DND-41 (cell line): ENCODE results near the gene TMEM266.
"Not testable (repeated sequence)": the region's sequence is repeated elsewhere in the genome, so short reads cannot be mapped to it uniquely, and the experiment has no call there.

ENCODE experiments used
- ATAC-seq: fragments of 200-7000 bp; cut with Tn5 transposase; 3 replicates; pipeline ENCODE4 v1.9.1; 2021; ENCODE audit warnings: low read depth; ENCODE audit not compliant: insufficient read depth
- DNase-seq: peaks from one replicate; pipeline ENCODE4 v3.0.0-alpha.2; 2020
- H2AFZ ChIP-seq: 2 replicates; pipeline ENCODE4 v1.6.0; 2012; ENCODE audit warnings: low read depth, low read length
- H3K27ac ChIP-seq: 2 replicates; pipeline ENCODE4 v1.5.1; 2012; ENCODE audit warnings: low read length, inconsistent platforms
- H3K27me3 ChIP-seq: fragments of 200-600 bp; sonication (generic); 2 replicates; pipeline ENCODE4 v1.6.0; 2012; ENCODE audit warnings: low read length, mild to moderate bottlenecking, inconsistent platforms; ENCODE audit not compliant: insufficient read depth, poor library complexity
- H3K36me3 ChIP-seq: 2 replicates; pipeline ENCODE4 v1.5.1; 2012; ENCODE audit warnings: low read length, inconsistent platforms; ENCODE audit not compliant: insufficient read depth
- H3K4me1 ChIP-seq: 2 replicates; pipeline ENCODE4 v1.5.1; 2012; ENCODE audit warnings: mild to moderate bottlenecking, low read length; ENCODE audit not compliant: insufficient read depth
- H3K4me2 ChIP-seq: 2 replicates; pipeline ENCODE4 v1.6.0; 2012; ENCODE audit warnings: mild to moderate bottlenecking, moderate library complexity, low read length, inconsistent platforms; ENCODE audit not compliant: insufficient read depth
- H3K4me3 ChIP-seq, 2 experiments: fragments of 200-600 bp in 1 of 2; shearing (Covaris generic) in 1 of 2; 2 replicates each; pipeline ENCODE4 v1.5.1; 2012 to 2016; ENCODE audit warnings: inconsistent platforms in 2 of 2, low read length in 2 of 2, mild to moderate bottlenecking in 2 of 2, low read depth in 1 of 2, moderate library complexity in 1 of 2
- H3K79me2 ChIP-seq: 2 replicates; pipeline ENCODE4 v1.6.0; 2012; ENCODE audit warnings: low read length, inconsistent platforms; ENCODE audit not compliant: insufficient read depth
- H3K9ac ChIP-seq: 2 replicates; pipeline ENCODE4 v1.6.0; 2012; ENCODE audit warnings: low read depth, mild to moderate bottlenecking, inconsistent platforms, low read length, moderate library complexity
- H3K9me3 ChIP-seq: 2 replicates; pipeline ENCODE4 v1.5.1; 2012; ENCODE audit warnings: low read length, moderate library complexity, mild to moderate bottlenecking, inconsistent platforms; ENCODE audit not compliant: insufficient read depth, severe bottlenecking
- H4K20me1 ChIP-seq: 2 replicates; pipeline ENCODE4 v1.6.0; 2012; ENCODE audit warnings: low read length; ENCODE audit not compliant: insufficient read depth
- EZH2 ChIP-seq: IDR thresholded peaks from 3 replicates; pipeline ENCODE4 v1.6.1; 2012; ENCODE audit warnings: borderline replicate concordance, low read depth, mild to moderate bottlenecking, moderate library complexity, low read length, inconsistent platforms; ENCODE audit not compliant: severe bottlenecking
- TF ChIP-seq, protein P1 (sequence below): IDR thresholded peaks from 2 replicates; pipeline ENCODE4 v1.5.1; 2012; ENCODE audit warnings: borderline replicate concordance, low read length, moderate library complexity, mild to moderate bottlenecking; ENCODE audit not compliant: poor library complexity, severe bottlenecking; ENCODE audit errors: extremely low read depth

The TMEM266 gene, protein sequence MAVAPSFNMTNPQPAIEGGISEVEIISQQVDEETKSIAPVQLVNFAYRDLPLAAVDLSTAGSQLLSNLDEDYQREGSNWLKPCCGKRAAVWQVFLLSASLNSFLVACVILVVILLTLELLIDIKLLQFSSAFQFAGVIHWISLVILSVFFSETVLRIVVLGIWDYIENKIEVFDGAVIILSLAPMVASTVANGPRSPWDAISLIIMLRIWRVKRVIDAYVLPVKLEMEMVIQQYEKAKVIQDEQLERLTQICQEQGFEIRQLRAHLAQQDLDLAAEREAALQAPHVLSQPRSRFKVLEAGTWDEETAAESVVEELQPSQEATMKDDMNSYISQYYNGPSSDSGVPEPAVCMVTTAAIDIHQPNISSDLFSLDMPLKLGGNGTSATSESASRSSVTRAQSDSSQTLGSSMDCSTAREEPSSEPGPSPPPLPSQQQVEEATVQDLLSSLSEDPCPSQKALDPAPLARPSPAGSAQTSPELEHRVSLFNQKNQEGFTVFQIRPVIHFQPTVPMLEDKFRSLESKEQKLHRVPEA

DNA sequence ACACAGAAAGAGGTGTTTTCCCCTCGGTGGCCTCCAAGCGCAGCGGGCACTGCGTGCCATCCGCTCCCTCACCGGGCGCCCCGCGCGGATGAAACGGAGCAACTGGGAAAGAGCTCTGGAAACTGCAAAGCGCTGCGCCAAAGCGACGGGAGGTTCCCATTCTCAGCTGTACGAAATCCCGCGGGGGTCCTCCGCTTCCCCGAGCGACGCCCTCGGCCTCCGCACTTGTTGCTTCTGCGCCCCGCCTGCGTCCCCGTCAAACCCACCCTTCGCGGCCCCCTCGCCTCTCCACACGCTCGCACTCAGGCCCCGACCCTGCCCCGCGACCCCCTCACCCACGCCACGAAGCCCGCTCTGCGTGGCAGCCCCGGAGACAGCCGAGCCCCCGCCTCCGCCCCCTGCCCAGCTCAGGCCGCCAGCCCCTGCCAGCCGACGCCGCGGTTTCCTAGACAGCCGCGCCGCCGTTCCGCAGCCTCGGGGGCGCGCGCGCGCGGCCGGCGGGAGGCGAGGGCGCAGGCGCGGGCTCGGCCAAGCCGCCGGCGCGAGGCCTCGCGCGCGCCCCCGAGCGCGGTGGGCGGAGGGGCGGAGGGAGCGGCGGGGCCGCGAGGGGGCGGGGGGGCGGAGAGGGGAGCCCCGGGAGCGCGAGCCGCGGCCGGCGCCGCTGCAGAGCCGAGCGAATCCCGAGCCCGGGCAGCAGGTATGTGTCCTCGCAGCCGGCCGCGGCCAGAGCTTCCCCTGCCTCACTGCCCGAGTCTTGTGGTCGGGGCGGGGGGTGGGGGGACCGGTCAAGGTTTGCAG lies at the start of gene TMEM266:
TSS of gene TMEM266 (plus strand) at position 666 of the 798 bp plus-strand sequence. CDS start 74,279 bp downstream, outside the sequence.
- H3K4me3 ChIP-seq = peak within 1 kb of the TSS in 1 of 2 experiments; percentile 46; a peak in 2 of 4 replicates
- ATAC-seq (peak; percentile 45; the same call in 2 of the 3 replicates), DNase-seq (peak; percentile 32)
- H2AFZ ChIP-seq = no peak within 1 kb of the TSS; the same call in 1 of the 2 replicates
- H3K4me2 ChIP-seq = peak within 1 kb of the TSS; percentile 66
- no peak within 1 kb of the TSS for H3K27ac ChIP-seq
- no peaks in the 10 kb centered on the region for H4K20me1 ChIP-seq
- H3K27me3 ChIP-seq = peaks cover 51% of the 10 kb centered on the region
- H3K4me1 ChIP-seq = peaks cover 19% of the 10 kb centered on the region
- no peaks in the 10 kb centered on the region for H3K9me3 ChIP-seq
- H3K79me2 ChIP-seq = no peaks in the 10 kb centered on the region
- H3K36me3 ChIP-seq = no peaks in the 10 kb centered on the region
- peak within 1 kb of the TSS; percentile 28; the same call in 1 of the 2 replicates for H3K9ac ChIP-seq
- TF ChIP-seq EZH2 = no peak
- TF ChIP-seq, protein P1, sequence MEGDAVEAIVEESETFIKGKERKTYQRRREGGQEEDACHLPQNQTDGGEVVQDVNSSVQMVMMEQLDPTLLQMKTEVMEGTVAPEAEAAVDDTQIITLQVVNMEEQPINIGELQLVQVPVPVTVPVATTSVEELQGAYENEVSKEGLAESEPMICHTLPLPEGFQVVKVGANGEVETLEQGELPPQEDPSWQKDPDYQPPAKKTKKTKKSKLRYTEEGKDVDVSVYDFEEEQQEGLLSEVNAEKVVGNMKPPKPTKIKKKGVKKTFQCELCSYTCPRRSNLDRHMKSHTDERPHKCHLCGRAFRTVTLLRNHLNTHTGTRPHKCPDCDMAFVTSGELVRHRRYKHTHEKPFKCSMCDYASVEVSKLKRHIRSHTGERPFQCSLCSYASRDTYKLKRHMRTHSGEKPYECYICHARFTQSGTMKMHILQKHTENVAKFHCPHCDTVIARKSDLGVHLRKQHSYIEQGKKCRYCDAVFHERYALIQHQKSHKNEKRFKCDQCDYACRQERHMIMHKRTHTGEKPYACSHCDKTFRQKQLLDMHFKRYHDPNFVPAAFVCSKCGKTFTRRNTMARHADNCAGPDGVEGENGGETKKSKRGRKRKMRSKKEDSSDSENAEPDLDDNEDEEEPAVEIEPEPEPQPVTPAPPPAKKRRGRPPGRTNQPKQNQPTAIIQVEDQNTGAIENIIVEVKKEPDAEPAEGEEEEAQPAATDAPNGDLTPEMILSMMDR = no peak

DNA sequence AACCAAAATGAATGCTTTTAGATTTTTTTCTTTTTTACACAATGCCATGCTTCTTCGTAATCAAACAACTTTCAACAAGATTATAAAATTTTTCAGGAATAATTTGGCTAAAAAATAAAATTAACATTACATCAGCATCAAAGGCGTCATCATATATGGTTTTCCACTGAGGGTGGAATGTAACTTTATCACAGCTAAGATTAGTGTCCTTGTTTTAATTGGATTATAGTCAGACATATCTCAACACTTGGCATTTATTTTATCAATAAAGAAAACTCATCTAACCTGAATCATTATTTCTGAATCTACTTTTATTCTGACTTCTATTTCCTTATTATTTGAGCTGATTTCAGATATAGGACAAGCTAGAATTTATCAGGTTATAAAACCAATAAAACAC lies 49.2 kb upstream of the TMEM266 start:
- no peak for TF ChIP-seq EZH2
- TF ChIP-seq, protein P1 = no peak
- Histone ChIP-seq H3K9me3 (no peaks in the 10 kb centered on the region), H4K20me1 (no peaks in the 10 kb centered on the region), H3K27me3 (peaks cover 9% of the 10 kb centered on the region), H3K4me1 (no peaks in the 10 kb centered on the region), H2AFZ (no peak overlapping the region), H3K36me3 (no peaks in the 10 kb centered on the region), H3K4me2 (no peak overlapping the region), H3K4me3 (no peak overlapping the region), H3K79me2 (no peaks in the 10 kb centered on the region), H3K27ac (no peak overlapping the region), H3K9ac (no peak overlapping the region)
- ATAC-seq (no peak), DNase-seq (no peak)

DNA sequence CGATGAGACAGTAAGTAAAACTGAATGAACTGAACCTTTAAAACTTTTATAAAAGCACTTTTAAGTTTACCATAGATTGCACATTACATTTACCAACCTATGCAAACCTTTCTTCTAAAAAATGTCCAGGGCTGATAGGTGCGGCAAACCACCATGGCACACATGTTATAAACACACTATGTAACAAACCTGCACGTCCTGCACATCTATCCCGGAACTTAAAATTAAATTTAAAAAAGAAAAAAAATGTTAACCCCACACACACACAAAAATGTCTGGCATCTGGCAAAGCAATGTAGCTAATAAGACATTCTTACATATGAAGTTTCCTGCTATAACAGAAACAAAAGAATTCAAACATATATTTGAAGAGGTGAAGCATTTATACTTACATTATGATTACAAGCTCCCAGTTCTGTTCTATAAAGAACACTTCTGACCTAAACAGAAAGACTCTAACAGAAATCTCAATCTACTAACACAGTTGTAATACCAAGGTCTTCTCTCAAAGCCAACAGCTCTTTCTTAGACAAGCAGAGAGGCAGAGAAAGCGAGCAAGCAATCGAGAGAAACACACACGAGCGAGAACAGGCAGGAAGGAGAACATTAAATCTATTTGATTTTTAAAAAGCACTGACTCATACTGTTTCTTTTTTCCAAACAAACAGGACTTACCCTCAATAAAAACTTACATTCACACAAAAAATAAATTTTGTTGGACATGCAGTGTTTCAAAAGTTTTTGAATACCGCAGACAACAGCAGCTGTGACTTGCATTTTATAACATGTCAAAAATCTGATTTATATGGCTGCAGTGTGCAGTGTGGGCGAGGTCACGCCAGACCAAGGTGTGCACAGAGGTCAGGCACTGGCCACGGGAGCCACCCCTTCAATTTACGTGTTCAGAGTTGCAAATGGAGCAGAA lies 47.9 kb upstream of the TMEM266 start, which contains the start of gene NRG4:
TSS of gene NRG4 (minus strand) at position 798 of the 925 bp plus-strand sequence. CDS start 1,194 bp downstream, outside the sequence.
- no peak for DNase-seq
- H3K4me2 ChIP-seq = no peak within 1 kb of the TSS
- no peaks in the 10 kb centered on the region for H4K20me1 ChIP-seq
- H2AFZ ChIP-seq = no peak within 1 kb of the TSS
- no peaks in the 10 kb centered on the region for H3K36me3 ChIP-seq
- H3K9me3 ChIP-seq = no peaks in the 10 kb centered on the region
- H3K79me2 ChIP-seq = no peaks in the 10 kb centered on the region
- H3K4me1 ChIP-seq = no peaks in the 10 kb centered on the region
- H3K9ac ChIP-seq = no peak within 1 kb of the TSS
- TF ChIP-seq, protein P1 = no peak
- no peak for TF ChIP-seq EZH2
- H3K27me3 ChIP-seq = peaks cover 9% of the 10 kb centered on the region
- H3K27ac ChIP-seq = no peak within 1 kb of the TSS
- H3K4me3 ChIP-seq = no peak within 1 kb of the TSS
- no peak for ATAC-seq

DNA sequence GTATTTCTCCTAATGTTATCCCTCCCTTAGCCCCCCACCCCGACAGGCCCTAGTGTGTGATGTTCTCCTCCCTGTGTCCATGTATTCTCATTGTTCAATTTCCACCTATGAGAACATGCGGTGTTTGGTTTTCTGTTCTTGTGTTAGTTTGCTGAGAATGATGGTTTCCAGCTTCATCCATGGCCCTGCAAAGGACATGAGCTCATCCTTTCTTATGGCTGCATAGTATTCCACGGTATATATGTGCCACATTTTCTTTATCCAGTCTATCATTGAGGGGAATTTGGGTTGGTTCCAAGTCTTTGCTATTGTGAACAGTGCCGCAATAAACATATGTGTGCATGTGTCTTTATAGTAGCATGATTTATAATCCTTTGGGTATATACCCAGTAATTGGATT lies 46.3 kb upstream of the TMEM266 start:
- not testable (repeated sequence) for H3K27ac ChIP-seq, H3K27me3 ChIP-seq, H3K4me3 ChIP-seq, H3K4me2 ChIP-seq, H3K9me3 ChIP-seq, DNase-seq, H3K9ac ChIP-seq, H3K4me1 ChIP-seq, H4K20me1 ChIP-seq, H2AFZ ChIP-seq, ATAC-seq, H3K36me3 ChIP-seq, H3K79me2 ChIP-seq
